ENCODE results near the gene ZNF366.
"Not testable (repeated sequence)": the region's sequence is repeated elsewhere in the genome, so short reads cannot be mapped to it uniquely, and the experiment has no call there.

The ZNF366 gene

DNA sequence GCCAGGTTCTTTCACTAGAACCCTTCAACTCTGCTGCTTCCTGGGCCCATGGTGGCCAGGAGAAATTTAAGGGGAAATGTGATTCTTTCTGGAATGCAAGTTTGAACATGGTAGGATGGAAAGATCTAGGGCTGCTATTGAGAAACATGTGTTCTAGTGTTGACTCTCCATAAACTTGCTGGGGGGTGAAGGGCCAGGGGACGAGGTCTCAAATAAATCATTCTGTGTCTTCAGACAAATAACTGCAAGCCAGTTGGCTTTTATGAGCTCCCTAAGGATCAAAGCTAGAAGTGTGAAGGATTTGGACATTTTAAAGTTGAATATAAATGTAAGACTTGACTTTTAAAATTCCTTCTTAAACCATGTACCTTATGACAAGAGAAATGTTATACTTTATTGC, 78.5 kb downstream of the ZNF366 start:
- in situ Hi-C loops (cut with MboI; ENCODE audit: low pct_unique_long_range_greater_than_20kb, low sequenced_read_pairs): no loop called here
- no peak for DNase-seq

DNA sequence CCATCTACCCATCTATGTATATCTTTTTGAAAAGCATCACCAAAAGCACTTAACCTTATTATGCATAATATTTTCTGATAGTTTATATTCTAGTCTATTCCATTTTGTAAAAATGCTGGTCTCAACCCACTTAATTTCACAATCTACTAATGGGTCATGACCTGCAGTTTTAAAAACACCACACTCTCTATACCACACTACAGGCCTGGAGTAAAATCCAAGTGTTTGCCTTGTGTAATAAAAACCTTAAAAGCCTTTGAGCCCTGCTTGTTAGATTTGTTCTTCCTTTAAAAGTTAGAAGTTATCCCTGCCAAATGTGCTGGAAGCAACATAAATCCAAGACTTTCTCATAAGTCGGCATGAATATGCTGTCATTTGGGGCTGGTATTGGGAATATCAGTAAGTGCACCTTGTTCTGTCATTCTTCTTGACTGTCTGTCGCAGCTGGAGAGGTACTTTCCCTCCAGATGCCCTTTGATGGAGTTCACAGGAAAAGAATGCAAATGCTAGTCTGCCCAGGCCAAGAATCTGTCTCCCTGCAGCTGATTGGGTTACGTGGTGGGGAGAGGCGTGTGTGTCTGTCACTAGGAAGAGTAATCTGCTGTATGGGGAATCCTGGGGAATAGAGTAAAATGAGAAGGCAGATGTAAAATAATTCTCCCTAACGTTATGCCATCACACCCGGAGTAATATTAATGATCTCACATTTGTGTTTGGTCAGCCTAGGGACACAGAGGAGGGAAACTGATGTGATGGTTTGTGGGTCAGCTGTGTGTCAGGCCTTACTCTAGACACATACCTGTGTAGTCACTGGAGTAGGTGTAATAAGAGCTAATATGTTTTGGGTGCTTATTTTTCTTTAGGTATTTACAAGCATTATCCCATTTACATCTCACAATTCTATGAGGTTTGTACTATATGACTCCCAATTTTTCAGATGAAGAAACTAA, 79.4 kb downstream of the ZNF366 start:
- in situ Hi-C loops (cut with MboI; ENCODE audit: low pct_unique_long_range_greater_than_20kb, low sequenced_read_pairs): no loop called here
- no peak for DNase-seq

- in situ Hi-C loops (cut with MboI; ENCODE audit: low pct_unique_long_range_greater_than_20kb, low sequenced_read_pairs): no loop called here
- no peak for DNase-seq
Measured at GRCh38 chr5:72427016-72427415, 80.2 kb downstream of the ZNF366 start.

DNA sequence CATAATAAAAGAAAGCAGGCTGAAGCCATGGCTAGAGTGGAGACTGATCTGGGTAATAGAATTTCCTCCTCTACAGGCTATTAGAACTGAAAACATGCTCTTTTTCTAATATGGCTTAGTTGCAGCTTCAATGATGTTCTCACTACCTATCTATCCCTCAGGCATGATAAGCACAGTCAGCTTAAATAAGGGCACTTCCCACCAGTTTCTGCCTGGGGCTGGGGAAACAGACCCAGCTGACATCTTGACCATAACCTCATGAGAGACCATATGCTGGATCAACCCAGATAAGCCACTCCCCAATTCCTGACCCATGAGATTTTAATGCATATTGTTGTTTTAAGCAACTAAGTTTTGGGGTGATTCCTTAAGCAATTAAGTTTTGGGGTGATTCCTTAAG, 81.2 kb downstream of the ZNF366 start:
- no peak for DNase-seq
- in situ Hi-C loops (cut with MboI; ENCODE audit: low pct_unique_long_range_greater_than_20kb, low sequenced_read_pairs): no loop called here

- in situ Hi-C loops (cut with MboI; ENCODE audit: low pct_unique_long_range_greater_than_20kb, low sequenced_read_pairs): no loop called here
Measured at GRCh38 chr5:72418271-72418670, 88.9 kb downstream of the ZNF366 start.

GRCh38 chr5:72417333-72418062, 89.7 kb downstream of the ZNF366 start:
- in situ Hi-C loops (cut with MboI; ENCODE audit: low pct_unique_long_range_greater_than_20kb, low sequenced_read_pairs): no loop called here
- no peak for DNase-seq

More at GRCh38 chr5:72418271-72418670, 88.9 kb downstream of the ZNF366 start:
- DNase-seq: no peak

GRCh38 chr5:72415616-72416325, 91.4 kb downstream of the ZNF366 start:
- in situ Hi-C loops (cut with MboI; ENCODE audit: low pct_unique_long_range_greater_than_20kb, low sequenced_read_pairs): no loop called here
- no peak for DNase-seq

DNA sequence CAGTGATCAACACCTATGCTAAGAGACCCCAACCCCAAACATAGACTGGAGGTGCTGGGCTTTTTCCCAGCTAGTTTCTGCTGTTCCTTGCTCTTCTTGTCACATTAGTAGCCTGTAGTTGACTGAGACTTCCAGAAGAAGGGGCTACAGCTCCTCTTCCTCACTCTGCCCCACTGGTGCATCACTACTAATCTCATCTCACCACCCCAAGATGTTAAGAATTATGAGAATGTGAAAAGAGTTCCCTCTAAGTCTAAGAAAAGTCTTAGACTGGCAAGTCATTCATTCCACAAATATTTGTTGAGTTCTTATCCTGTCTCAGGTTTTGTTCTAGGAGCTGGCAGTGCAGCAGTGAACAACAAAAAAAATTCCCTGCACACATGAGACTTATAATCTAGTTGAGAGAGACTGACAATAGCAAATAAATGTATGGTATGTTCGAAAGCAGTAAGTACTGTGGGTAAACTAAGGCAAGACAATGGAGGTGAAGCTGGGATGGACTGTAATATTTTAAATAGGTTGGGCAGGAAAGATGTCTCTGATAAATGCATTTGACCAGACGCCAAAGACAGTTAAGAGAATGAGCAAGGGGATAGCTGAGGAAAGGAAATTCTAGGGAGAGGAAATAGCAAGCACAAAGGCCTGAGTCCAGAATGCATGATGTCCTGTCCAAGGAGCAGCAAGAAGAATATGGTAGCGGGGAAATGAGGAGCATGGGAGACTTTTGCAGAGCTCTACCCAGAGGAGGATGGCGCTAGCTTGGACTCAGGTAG, 94.7 kb downstream of the ZNF366 start:
- in situ Hi-C loops (cut with MboI; ENCODE audit: low pct_unique_long_range_greater_than_20kb, low sequenced_read_pairs): no loop called here

GRCh38 chr5:72410688-72411295, 96.4 kb downstream of the ZNF366 start:
- in situ Hi-C loops (cut with MboI; ENCODE audit: low pct_unique_long_range_greater_than_20kb, low sequenced_read_pairs): no loop called here

More for the DNA sequence above, 94.7 kb downstream of the ZNF366 start:
- DNase-seq: no peak

DNA sequence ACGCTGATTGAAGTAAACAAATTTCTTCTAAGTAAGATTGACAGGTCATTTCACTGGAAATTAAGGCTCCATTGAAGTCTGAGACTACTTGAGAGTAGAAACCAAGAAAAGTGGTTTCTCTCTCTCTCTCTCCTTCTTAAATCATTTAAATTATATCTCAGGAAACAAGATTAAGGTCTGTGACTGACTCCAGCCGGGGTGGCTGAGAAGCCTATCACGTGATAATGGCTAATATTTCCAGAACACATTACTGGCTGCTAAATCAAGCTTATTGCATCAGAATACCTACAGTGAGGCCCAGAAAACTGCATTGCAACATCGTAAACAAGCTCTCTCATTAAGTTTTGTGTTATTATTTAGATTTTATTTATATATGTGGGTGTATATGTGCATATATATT, 98.6 kb downstream of the ZNF366 start:
- in situ Hi-C loops (cut with MboI; ENCODE audit: low pct_unique_long_range_greater_than_20kb, low sequenced_read_pairs): no loop called here
- DNase-seq: no peak

More at GRCh38 chr5:72410688-72411295, 96.4 kb downstream of the ZNF366 start:
- no peak for DNase-seq

- in situ Hi-C loops (cut with MboI; ENCODE audit: low pct_unique_long_range_greater_than_20kb, low sequenced_read_pairs): no loop called here
- no peak for DNase-seq
Measured at GRCh38 chr5:72408127-72408526, 99.1 kb downstream of the ZNF366 start.

GRCh38 chr5:72407541-72407940, 99.7 kb downstream of the ZNF366 start:
- in situ Hi-C loops (cut with MboI; ENCODE audit: low pct_unique_long_range_greater_than_20kb, low sequenced_read_pairs): no loop called here
- no peak for DNase-seq

DNA sequence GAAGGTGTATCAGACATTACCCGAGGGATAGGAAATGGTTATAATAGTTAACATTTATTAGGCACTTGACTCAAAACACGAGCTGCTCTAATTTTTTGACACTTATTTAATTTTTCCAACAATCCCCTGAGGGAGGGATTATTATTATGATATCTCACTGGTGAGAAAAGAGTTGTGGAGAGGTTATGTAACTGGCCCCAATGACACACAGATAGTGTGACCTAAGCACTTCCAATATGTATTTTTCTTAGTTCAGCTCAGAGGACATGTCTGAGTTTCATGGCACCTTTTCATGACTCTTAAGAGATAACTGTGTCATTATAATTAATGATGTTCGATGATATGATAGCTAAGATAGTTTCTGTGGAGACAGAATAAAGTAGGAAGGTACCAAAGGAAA, 100.1 kb downstream of the ZNF366 start:
- in situ Hi-C loops (cut with MboI; ENCODE audit: low pct_unique_long_range_greater_than_20kb, low sequenced_read_pairs): no loop called here
- DNase-seq: no peak

- DNase-seq; in situ Hi-C loops (cut with MboI; ENCODE audit: low pct_unique_long_range_greater_than_20kb, low sequenced_read_pairs): not testable (repeated sequence)
Measured at GRCh38 chr5:72404771-72405170, 102.4 kb downstream of the ZNF366 start.

DNA sequence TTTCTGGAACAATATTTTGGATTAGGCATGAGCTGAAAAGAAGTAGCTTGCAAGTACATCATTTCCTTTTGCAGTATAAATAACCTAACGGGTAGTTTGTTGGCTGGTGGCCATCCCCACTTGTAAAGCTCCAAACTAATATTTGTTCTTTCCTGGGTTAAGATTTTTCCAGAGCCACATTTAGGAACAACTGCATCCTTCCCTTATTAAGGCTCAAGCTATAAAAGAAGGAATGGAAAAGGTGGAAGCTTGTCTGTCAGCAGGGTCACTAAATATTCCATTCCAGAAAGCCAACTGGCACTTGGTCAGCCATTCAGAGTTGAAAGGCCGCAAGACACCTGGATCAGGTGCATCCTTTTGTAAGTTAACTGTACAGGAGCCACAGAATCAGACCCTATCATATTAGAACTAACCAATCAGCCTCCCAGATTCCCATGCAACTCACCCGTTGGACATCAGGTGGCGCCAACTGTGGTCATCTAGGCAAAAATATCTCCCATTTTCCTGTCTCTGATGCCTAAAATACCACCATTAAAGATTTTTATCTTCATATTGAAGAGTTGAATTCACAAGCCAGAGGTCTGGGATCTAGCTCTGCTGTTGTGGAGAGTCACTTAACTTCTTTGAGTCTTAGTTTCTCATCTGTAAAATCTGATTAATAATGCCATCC, 104.1 kb downstream of the ZNF366 start:
- no peak for DNase-seq
- in situ Hi-C loops (cut with MboI; ENCODE audit: low pct_unique_long_range_greater_than_20kb, low sequenced_read_pairs): no loop called here

- in situ Hi-C loops (cut with MboI; ENCODE audit: low pct_unique_long_range_greater_than_20kb, low sequenced_read_pairs): no loop called here
- no peak for DNase-seq
Measured at GRCh38 chr5:72402381-72402890, 104.8 kb downstream of the ZNF366 start.

DNA sequence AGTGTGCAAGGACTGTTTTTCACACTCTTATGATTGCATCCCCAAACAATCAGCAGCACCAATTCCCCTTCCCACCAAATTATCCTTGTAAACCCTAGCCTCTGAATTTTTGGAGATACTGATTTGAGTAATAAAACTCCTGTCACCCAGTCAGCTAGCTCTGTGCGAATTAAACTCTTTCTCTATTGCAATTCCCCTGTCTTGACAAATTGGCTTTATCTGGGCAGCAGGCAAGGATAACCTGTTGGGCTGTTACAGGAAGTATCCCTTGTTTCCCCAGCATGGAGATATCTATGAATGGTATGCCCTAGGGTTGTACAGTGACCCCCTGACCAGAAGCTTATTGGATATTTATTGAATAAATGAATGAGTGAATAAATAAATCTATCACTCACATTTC, 106.3 kb downstream of the ZNF366 start:
- in situ Hi-C loops (cut with MboI; ENCODE audit: low pct_unique_long_range_greater_than_20kb, low sequenced_read_pairs): no loop called here
- no peak for DNase-seq

GRCh38 chr5:72397836-72398235, 109.4 kb downstream of the ZNF366 start:
- DNase-seq: no peak
- in situ Hi-C loops (cut with MboI; ENCODE audit: low pct_unique_long_range_greater_than_20kb, low sequenced_read_pairs): no loop called here
